Mesendoderm (in vitro differentiated cells): Measurements from ENCODE around the gene KIF6.
A peak's percentile ranks its signal among the peaks of the same experiment; 100 is the strongest.

Experiments used
- DNase-seq: peaks from one replicate; pipeline ENCODE4 v3.0.0; 2013
- H2AK5ac ChIP-seq: 2 replicates; pipeline ENCODE4 v1.6.1; 2013; ENCODE audit warnings: low read length, inconsistent platforms
- H2BK120ac ChIP-seq: 2 replicates; pipeline ENCODE4 v1.6.1; 2013; ENCODE audit warnings: low read depth, mild to moderate bottlenecking, low read length, moderate library complexity, mixed read lengths
- H2BK15ac ChIP-seq: replicated peaks from 2 replicates; pipeline ENCODE4 v1.6.1; 2013; ENCODE audit warnings: low read depth, mild to moderate bottlenecking, moderate library complexity
- H2BK5ac ChIP-seq: 2 replicates; pipeline ENCODE4 v1.6.1; 2013; ENCODE audit warnings: low read length, inconsistent platforms
- H3K18ac ChIP-seq: 2 replicates; pipeline ENCODE4 v1.6.1; 2013; ENCODE audit warnings: mild to moderate bottlenecking, low read length, mixed read lengths
- H3K23ac ChIP-seq: one replicate; pipeline ENCODE4 v1.6.1; 2013; ENCODE audit warnings: low read length
- H3K27ac ChIP-seq: 2 replicates; pipeline ENCODE4 v1.5.1; 2013; ENCODE audit warnings: low read depth, mild to moderate bottlenecking, inconsistent platforms, low read length, moderate library complexity
- H3K27me3 ChIP-seq: 2 replicates; pipeline ENCODE4 v1.6.1; 2013; ENCODE audit warnings: low read length, control low read depth, mild to moderate bottlenecking, inconsistent platforms; ENCODE audit not compliant: insufficient read depth, poor library complexity
- H3K36me3 ChIP-seq: 2 replicates; pipeline ENCODE4 v1.6.1; 2013; ENCODE audit warnings: low read length, inconsistent platforms; ENCODE audit not compliant: control insufficient read depth, insufficient read depth
- H3K4ac ChIP-seq: one replicate; pipeline ENCODE4 v1.6.1; 2013; ENCODE audit warnings: low read depth, mild to moderate bottlenecking, low read length, moderate library complexity
- H3K4me1 ChIP-seq: 2 replicates; pipeline ENCODE4 v1.6.1; 2013; ENCODE audit warnings: low read depth, low read length, inconsistent platforms; ENCODE audit not compliant: control insufficient read depth
- H3K4me2 ChIP-seq: 2 replicates; pipeline ENCODE4 v1.6.1; 2013; ENCODE audit warnings: low read length
- H3K4me3 ChIP-seq: 2 replicates; pipeline ENCODE4 v1.5.1; 2013; ENCODE audit warnings: mild to moderate bottlenecking, low read length
- H3K56ac ChIP-seq: one replicate; pipeline ENCODE4 v1.6.1; 2013; ENCODE audit warnings: low read length
- H3K79me1 ChIP-seq: 2 replicates; pipeline ENCODE4 v1.6.1; 2013; ENCODE audit warnings: low read length, inconsistent platforms
- H3K79me2 ChIP-seq: 2 replicates; pipeline ENCODE4 v1.6.1; 2013; ENCODE audit warnings: mild to moderate bottlenecking, low read length; ENCODE audit not compliant: control insufficient read depth, insufficient read depth
- H3K9ac ChIP-seq: 2 replicates; pipeline ENCODE4 v1.6.1; 2013; ENCODE audit warnings: low read length, inconsistent platforms
- H4K5ac ChIP-seq: one replicate; pipeline ENCODE4 v1.6.1; 2013; ENCODE audit warnings: low read length
- H4K8ac ChIP-seq: one replicate; pipeline ENCODE4 v1.6.1; 2013; ENCODE audit warnings: low read depth, mild to moderate bottlenecking, control low read depth, low read length, moderate library complexity
- WGBS: extraction: QIAGEN DNeasy Blood & Tissue Kit; methylation state at CpG from one replicate; pipeline ENCODE4 v1.1.7; 2013; ENCODE audit warnings: low lambda C conversion rate, missing lambda C conversion rate; ENCODE audit not compliant: insufficient coverage; ENCODE audit errors: extremely low coverage; 5-methylcytosine and 5-hydroxymethylcytosine counted together

The KIF6 gene

DNA sequence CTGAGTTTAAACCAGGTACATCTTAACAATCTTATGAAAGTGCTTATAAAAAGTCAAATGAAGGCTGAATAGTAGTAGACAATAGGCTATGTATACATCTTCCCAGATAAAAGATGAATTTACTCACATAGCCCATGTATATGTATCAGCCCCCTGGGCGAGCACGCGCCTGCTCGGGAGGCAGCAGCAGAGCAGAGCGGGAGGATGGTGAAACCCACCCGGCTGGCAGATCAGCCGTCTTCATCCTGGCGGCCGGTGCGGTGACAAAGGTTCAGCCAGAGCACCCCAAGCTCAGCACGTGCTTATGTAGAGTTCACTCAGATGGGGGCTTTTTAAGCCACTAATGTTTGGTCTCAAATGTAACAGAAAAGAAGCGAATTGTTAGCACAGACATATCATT is 184.8 kb downstream of the KIF6 start:
- Histone ChIP-seq H3K79me1 (no peaks in the 10 kb centered on the region), H2BK120ac (no peak overlapping the region), H3K4me1 (no peaks in the 10 kb centered on the region), H3K36me3 (no peaks in the 10 kb centered on the region), H4K5ac (no peak overlapping the region), H3K27me3 (no peaks in the 10 kb centered on the region), H3K18ac (no peak overlapping the region), H3K9ac (no peak overlapping the region), H3K4me2 (no peak overlapping the region), H2BK5ac (no peak overlapping the region), H3K23ac (no peak overlapping the region), H3K79me2 (no peaks in the 10 kb centered on the region), H3K4ac (no peak overlapping the region), H3K56ac (no peak overlapping the region), H4K8ac (no peak overlapping the region), H3K27ac (no peak overlapping the region), H3K4me3 (no peak overlapping the region), H2AK5ac (no peak overlapping the region), H2BK15ac (no peak overlapping the region)
- WGBS: no CpG with 5 or more reads among the region's 12 CpGs
- DNase-seq: no peak

- Histone ChIP-seq H4K8ac (no peak overlapping the region), H2BK5ac (no peak overlapping the region), H3K27me3 (no peaks in the 10 kb centered on the region), H3K4me2 (no peak overlapping the region), H2BK120ac (no peak overlapping the region), H2BK15ac (no peak overlapping the region), H3K18ac (no peak overlapping the region), H3K79me1 (no peaks in the 10 kb centered on the region), H3K4ac (no peak overlapping the region), H3K27ac (no peak overlapping the region), H3K23ac (no peak overlapping the region), H3K79me2 (no peaks in the 10 kb centered on the region), H3K56ac (no peak overlapping the region), H4K5ac (no peak overlapping the region), H2AK5ac (no peak overlapping the region), H3K36me3 (no peaks in the 10 kb centered on the region), H3K9ac (no peak overlapping the region), H3K4me3 (no peak overlapping the region), H3K4me1 (no peaks in the 10 kb centered on the region)
- no CpG with 5 or more reads among the region's 4 CpGs for WGBS
- peak; percentile 85 for DNase-seq
Observed at GRCh38 chr6:39530201-39530759, 194.9 kb downstream of the KIF6 start.

DNA sequence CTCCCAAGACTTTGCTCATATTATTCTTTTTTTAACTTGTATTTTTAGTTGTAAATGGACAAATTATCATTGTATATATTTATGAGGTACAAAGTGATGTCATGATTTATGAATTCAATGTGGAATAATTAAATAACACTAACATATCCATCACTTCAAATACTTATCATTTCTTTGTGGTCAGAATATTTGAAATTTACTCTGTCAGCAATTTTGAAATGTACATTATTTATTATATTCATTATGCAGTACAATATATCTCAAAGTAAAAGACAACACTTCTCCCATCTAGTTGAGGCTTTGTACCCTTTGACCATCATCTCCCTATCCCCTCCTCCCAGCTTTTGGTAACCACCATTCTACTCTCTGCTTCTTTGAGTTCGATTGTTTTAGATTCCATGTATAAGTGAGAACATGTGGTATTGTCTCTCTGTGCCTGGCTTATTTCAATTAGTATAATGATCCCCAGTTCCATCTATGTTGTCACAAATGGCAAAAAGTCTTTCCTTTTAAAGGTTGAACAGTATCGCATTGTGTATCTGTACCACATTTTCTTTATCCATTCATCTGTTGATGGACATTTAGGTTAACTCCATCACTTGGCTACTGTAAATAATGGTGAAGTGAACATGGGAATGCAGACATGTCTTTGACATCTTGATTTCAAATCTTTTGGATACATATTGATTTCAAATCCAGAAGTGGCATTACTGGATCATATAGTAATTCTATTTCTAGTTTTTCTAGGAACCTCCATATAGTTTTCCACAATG is 197.2 kb downstream of the KIF6 start:
- no peaks in the 10 kb centered on the region for H3K36me3 ChIP-seq
- no peak overlapping the region for H3K4me3 ChIP-seq
- no peak overlapping the region for H2AK5ac ChIP-seq
- WGBS: no CpG with 5 or more reads among the region's 2 CpGs
- no peaks in the 10 kb centered on the region for H3K4me1 ChIP-seq
- no peak overlapping the region for H4K5ac ChIP-seq
- no peak overlapping the region for H2BK5ac ChIP-seq
- no peaks in the 10 kb centered on the region for H3K79me1 ChIP-seq
- DNase-seq: no peak
- H3K27me3 ChIP-seq: no peaks in the 10 kb centered on the region
- H3K27ac ChIP-seq: no peak overlapping the region
- no peak overlapping the region for H3K18ac ChIP-seq
- no peak overlapping the region for H3K4ac ChIP-seq
- H4K8ac ChIP-seq: no peak overlapping the region
- no peak overlapping the region for H3K4me2 ChIP-seq
- H3K9ac ChIP-seq: no peak overlapping the region
- H3K23ac ChIP-seq: no peak overlapping the region
- no peak overlapping the region for H2BK120ac ChIP-seq
- H3K79me2 ChIP-seq: no peaks in the 10 kb centered on the region
- no peak overlapping the region for H2BK15ac ChIP-seq
- H3K56ac ChIP-seq: no peak overlapping the region

GRCh38 chr6:39524007-39524406 is 201.2 kb downstream of the KIF6 start:
- Histone ChIP-seq H2BK15ac (no peak overlapping the region), H3K36me3 (no peaks in the 10 kb centered on the region), H4K5ac (no peak overlapping the region), H3K9ac (no peak overlapping the region), H2BK5ac (no peak overlapping the region), H4K8ac (no peak overlapping the region), H3K4ac (no peak overlapping the region), H2AK5ac (no peak overlapping the region), H3K56ac (no peak overlapping the region), H3K4me2 (no peak overlapping the region), H3K23ac (no peak overlapping the region), H3K4me3 (no peak overlapping the region), H3K79me2 (no peaks in the 10 kb centered on the region), H3K79me1 (no peaks in the 10 kb centered on the region), H3K4me1 (no peaks in the 10 kb centered on the region), H3K18ac (no peak overlapping the region), H2BK120ac (no peak overlapping the region), H3K27me3 (no peaks in the 10 kb centered on the region), H3K27ac (no peak overlapping the region)
- no CpG with 5 or more reads among the region's 2 CpGs for WGBS
- DNase-seq: no peak

GRCh38 chr6:39521958-39522357 is 203.2 kb downstream of the KIF6 start:
- H3K4me3 ChIP-seq: no peak overlapping the region
- no peak overlapping the region for H3K23ac ChIP-seq
- no peak overlapping the region for H3K9ac ChIP-seq
- no peak overlapping the region for H3K56ac ChIP-seq
- no peaks in the 10 kb centered on the region for H3K36me3 ChIP-seq
- WGBS: no CpG with 5 or more reads among the region's 2 CpGs
- H2BK15ac ChIP-seq: no peak overlapping the region
- no peak overlapping the region for H3K27ac ChIP-seq
- H4K8ac ChIP-seq: no peak overlapping the region
- H2BK120ac ChIP-seq: no peak overlapping the region
- H3K27me3 ChIP-seq: no peaks in the 10 kb centered on the region
- H3K4me1 ChIP-seq: no peaks in the 10 kb centered on the region
- no peaks in the 10 kb centered on the region for H3K79me1 ChIP-seq
- no peak overlapping the region for H4K5ac ChIP-seq
- no peak for DNase-seq
- no peak overlapping the region for H3K4me2 ChIP-seq
- H2BK5ac ChIP-seq: no peak overlapping the region
- H3K18ac ChIP-seq: no peak overlapping the region
- H3K79me2 ChIP-seq: no peaks in the 10 kb centered on the region
- H3K4ac ChIP-seq: no peak overlapping the region
- no peak overlapping the region for H2AK5ac ChIP-seq

DNA sequence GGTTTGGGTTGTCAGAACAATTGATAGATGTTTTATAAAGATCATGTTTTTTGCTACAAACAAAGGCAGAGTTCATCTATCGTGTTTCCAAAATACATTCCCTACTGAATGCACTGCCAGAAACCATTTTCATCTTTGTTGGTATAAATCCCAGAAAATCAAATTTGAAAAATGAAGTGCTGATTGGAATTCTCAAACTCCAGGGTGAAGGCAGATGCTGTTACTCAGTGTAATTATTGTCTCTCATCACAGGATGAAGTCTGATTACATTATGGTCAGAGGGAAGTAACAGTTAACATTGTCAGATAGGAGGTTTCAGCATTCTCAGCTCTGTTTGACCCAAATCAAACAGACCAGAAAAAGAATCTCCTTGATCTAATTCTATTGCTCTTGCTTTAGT is 204.3 kb downstream of the KIF6 start:
- no peak overlapping the region for H3K4me2 ChIP-seq
- no peak overlapping the region for H3K27ac ChIP-seq
- H2BK120ac ChIP-seq: no peak overlapping the region
- no peak overlapping the region for H3K9ac ChIP-seq
- no peak overlapping the region for H2BK15ac ChIP-seq
- no peak overlapping the region for H2BK5ac ChIP-seq
- H3K36me3 ChIP-seq: no peaks in the 10 kb centered on the region
- no peaks in the 10 kb centered on the region for H3K79me1 ChIP-seq
- no peak overlapping the region for H3K4ac ChIP-seq
- H3K79me2 ChIP-seq: no peaks in the 10 kb centered on the region
- no peak for DNase-seq
- no peak overlapping the region for H3K23ac ChIP-seq
- no peak overlapping the region for H2AK5ac ChIP-seq
- no peak overlapping the region for H3K4me3 ChIP-seq
- no peak overlapping the region for H3K56ac ChIP-seq
- no peak overlapping the region for H3K18ac ChIP-seq
- H3K27me3 ChIP-seq: no peaks in the 10 kb centered on the region
- H4K8ac ChIP-seq: no peak overlapping the region
- no peak overlapping the region for H4K5ac ChIP-seq
- no peaks in the 10 kb centered on the region for H3K4me1 ChIP-seq
- no CpG with 5 or more reads among the region's 1 CpG for WGBS
